Measurements from ENCODE around the gene PTCHD1.

The PTCHD1 gene

DNA sequence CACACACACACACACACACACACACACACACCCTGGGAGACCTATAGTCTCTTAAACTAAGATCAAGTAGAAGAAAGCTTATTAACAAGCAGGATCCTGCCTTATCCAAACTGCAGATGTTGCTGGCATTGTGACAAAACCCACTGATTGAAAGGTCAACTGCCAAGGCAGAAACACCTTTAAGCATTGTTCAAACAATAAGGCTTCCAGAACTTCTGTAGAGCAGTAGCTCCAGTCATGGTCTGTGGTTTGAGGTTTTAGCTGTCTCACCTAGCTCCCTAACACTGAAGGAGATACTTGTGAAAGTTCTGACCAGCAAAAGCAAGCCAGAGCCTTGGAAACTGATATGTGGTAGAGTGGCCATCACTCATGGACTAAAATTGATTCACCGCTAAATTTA, 59.8 kb downstream of the PTCHD1 start:
- no peak for DNase-seq (ENCODE audit: insufficient read length, low spot score)

GRCh38 chrX:23396263-23396662, 61.6 kb downstream of the PTCHD1 start:
- FAIRE-seq = peak; percentile 40
- DNase-seq (ENCODE audit: insufficient read length, low spot score) = no peak

More for the DNA sequence above, 59.8 kb downstream of the PTCHD1 start:
- FAIRE-seq = no peak

DNA sequence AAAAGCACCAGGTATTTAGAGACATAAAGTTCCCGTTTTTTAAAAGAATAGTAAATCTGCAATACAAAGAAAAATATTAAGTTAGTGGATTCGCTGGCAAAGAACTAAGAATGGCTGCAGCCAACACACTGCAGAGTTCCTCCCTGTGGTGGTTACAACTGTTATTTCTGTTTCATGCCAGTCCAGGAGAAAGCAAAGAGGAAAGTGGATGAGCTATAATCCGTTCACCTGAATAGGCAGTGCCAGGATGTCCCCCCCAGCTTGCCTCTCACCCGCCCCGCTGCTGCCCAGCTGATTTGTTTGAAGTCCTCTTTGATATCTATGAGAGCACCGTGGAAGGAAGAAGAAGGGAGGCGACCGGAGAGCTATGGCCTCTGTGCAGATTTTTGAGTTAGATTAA, 63.9 kb downstream of the PTCHD1 start:
- FAIRE-seq (no peak), DNase-seq (ENCODE audit: insufficient read length, low spot score) (no peak)

GRCh38 chrX:23403849-23404248, 69.2 kb downstream of the PTCHD1 start:
- DNase-seq (ENCODE audit: insufficient read length, low spot score) (peak; percentile 10), FAIRE-seq (peak; percentile 69)

GRCh38 chrX:23422912-23423311, 88.3 kb downstream of the PTCHD1 start:
- FAIRE-seq = no peak
- DNase-seq (ENCODE audit: insufficient read length, low spot score) = no peak

DNA sequence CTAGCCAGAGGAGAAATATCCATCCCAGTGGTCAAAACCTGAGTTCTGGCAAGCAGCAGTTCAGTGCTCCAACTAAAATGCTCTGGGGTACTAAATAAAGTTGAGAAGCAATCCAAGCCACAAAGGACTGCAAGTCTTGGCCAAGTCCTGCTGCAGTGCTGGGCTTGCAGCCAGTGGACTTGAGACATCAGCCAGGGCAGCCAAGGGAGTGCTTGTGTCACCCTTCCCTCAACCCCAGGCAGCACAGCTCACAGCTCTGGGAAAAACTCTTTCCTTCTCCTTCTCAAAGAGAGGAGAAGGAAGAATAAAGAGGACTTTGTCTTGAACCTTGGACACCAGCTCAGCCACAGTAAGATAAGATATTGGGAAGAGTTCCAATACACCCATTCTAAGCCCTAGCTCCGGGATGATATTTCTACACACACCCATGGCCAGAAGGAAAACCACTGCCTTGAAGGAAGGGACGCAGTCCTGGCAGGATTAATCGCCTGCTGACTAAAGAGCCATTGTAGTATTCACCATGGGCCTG, 99.8 kb downstream of the PTCHD1 start:
- no peak for FAIRE-seq
- DNase-seq (ENCODE audit: insufficient read length, low spot score) = no peak

GRCh38 chrX:23435108-23435507, 100.5 kb downstream of the PTCHD1 start:
- FAIRE-seq = no peak
- DNase-seq (ENCODE audit: insufficient read length, low spot score) = no peak

GRCh38 chrX:23435575-23435974, 100.9 kb downstream of the PTCHD1 start:
- FAIRE-seq (peak; percentile 13), DNase-seq (ENCODE audit: insufficient read length, low spot score) (no peak)

DNA sequence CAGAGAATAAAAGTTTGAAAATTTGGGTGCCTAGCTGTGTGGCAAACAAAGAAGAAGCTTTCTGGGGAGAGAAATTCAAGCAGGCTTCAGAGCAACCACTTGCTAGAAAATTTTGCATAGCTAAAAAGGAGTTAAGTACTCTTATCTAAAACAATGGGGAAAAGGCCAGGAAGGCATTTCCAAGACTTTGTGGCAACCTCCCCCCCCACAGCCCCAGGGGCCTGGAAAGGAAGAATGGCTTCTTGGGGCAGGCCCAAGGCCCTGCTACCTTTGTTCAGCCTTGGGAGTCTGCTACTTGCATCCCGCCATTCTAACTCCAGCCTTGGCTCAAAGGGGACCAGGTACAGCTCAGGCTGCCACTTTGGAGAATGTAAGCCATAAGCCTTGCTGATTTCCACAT, 102.2 kb downstream of the PTCHD1 start:
- DNase-seq (ENCODE audit: insufficient read length, low spot score) (no peak), FAIRE-seq (no peak)

DNA sequence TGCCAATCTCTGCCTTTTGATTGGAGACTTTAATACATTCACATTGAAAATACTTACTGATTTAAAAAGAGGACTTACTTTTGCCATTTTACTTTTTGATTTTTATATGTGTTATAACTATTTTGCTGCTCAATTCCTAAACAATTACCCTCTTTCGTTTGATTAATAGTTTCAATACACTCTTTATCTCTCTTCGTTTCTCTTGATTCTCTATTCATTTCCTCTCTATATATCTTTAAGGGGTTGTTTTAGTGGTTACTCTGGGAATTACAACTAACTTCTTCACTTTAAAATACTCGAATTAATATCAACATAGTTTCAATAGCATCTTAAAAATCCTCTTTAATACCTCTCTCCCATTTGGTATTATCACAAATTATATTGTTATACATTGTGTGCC, 116.6 kb downstream of the PTCHD1 start:
- no peak for DNase-seq (ENCODE audit: insufficient read length, low spot score)
- FAIRE-seq = no peak
